PC-3 (cell line): ENCODE measurements around the gene ETV2.

Experiments
- EZH2 ChIP-seq: fragments of 300-600 bp; sonication (generic); IDR thresholded peaks from one replicate; pipeline ENCODE4 v1.6.1; 2017; ENCODE audit warnings: antibody characterized with exemption, mild to moderate bottlenecking, low read length; ENCODE audit not compliant: unreplicated experiment
- TF ChIP-seq, protein P1 (sequence below): fragments of 300-600 bp; sonication (generic); conservative IDR thresholded peaks from 2 replicates; pipeline ENCODE4 v1.5.1; 2017; ENCODE audit warnings: antibody characterized with exemption, low read depth, mild to moderate bottlenecking, low read length

DNA sequence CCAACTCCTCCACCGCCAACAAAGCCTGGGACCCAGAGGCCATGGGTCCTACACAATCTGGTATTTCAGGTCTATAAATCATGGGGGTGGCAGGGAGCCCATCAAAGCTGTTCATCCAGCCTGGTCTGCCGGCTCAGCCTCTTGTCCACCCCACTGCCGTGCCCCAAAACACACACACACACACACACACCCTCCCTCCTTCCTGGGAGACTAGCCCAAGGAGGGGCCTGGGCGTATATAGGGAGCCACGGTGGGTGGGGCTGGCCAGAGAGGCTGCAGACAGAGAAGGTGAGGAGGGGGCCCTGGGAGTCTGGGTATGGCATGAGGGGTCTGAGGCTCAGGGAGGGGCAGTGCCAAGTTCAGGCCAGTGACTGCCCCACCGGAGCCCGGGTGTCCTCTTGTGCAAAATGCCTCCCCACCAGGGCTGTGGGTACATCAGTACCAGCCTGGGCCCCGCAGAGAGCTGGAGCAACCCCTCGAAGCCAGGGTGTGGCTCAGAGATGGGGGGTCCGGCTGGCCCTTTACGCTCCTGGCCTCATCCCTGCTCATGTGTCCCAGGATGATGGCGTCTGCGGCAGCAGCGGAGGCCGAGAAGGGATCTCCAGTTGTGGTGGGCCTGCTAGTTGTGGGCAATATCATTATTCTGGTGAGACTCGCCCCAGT, 24.8 kb downstream of the ETV2 start, which contains the start of gene UPK1A:
- TF ChIP-seq, protein P1, sequence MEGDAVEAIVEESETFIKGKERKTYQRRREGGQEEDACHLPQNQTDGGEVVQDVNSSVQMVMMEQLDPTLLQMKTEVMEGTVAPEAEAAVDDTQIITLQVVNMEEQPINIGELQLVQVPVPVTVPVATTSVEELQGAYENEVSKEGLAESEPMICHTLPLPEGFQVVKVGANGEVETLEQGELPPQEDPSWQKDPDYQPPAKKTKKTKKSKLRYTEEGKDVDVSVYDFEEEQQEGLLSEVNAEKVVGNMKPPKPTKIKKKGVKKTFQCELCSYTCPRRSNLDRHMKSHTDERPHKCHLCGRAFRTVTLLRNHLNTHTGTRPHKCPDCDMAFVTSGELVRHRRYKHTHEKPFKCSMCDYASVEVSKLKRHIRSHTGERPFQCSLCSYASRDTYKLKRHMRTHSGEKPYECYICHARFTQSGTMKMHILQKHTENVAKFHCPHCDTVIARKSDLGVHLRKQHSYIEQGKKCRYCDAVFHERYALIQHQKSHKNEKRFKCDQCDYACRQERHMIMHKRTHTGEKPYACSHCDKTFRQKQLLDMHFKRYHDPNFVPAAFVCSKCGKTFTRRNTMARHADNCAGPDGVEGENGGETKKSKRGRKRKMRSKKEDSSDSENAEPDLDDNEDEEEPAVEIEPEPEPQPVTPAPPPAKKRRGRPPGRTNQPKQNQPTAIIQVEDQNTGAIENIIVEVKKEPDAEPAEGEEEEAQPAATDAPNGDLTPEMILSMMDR = no peak
- TF ChIP-seq EZH2 = no peak
